AG09319 (cell line): Measurements from ENCODE around the gene CATSPER3.

Source experiments
- DNase-seq: peaks from one replicate; pipeline ENCODE4 v3.0.0-alpha.2; 2010; ENCODE audit warnings: low read depth; ENCODE audit errors: extremely low read depth
- CTCF ChIP-seq: IDR thresholded peaks from 2 replicates; pipeline ENCODE4 v1.5.1; 2011; ENCODE audit warnings: low read depth, mild to moderate bottlenecking, inconsistent platforms, low read length, moderate library complexity

Gene CATSPER3

DNA sequence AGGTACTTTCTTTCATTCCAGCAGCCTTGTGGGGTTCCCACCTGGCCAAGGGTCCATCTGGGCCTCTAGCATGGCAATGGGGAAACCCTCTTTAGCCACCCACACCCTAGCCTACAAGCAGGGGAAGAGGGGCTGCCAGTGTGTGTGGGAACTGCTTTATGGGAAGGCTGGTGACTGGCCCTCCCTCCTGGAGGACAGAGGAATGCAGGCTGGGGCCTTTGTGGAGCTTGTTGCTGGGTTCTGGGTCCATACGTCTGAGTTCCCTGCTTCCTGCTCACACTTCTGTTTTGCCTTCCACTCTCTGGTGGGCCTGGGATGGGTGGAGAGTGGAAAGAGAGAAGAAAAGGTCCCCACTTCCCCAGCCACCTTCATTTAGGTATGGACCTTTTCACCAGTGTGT is 81.2 kb downstream of the CATSPER3 start:
- no peak for DNase-seq
- TF ChIP-seq CTCF: no peak

DNA sequence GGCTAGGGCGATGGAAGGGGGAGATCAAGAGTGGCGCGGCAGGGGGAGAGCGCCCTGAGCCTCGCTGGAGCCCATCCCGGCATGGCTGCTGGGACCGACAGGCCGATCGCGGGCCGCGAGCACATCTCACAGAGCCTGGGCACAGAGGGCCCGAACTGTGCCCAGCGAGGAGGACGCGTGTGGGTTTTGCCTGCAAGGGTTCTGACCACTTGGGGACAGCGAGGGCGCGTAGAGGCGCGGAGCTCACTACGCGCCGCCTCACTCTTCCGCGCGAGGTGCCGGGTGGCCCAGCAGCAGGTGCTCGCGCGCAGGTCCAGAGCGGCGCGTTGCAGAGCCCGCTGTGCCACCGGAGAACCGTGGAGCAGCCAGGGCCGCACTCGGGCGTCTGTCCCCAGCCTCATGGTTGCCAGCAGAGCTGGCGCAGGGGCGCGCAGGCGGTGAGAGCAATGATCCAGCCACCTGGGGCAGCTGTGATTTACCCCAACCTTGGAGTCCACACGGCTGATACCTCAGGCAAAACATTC is 82.6 kb downstream of the CATSPER3 start:
- no peak for DNase-seq
- no peak for TF ChIP-seq CTCF

GRCh38 chr5:135051399-135051798 is 83.7 kb downstream of the CATSPER3 start:
- no peak for TF ChIP-seq CTCF

GRCh38 chr5:135051872-135052271 is 84.2 kb downstream of the CATSPER3 start:
- DNase-seq: no peak
- TF ChIP-seq CTCF: no peak

More at GRCh38 chr5:135051399-135051798, 83.7 kb downstream of the CATSPER3 start:
- DNase-seq: no peak

DNA sequence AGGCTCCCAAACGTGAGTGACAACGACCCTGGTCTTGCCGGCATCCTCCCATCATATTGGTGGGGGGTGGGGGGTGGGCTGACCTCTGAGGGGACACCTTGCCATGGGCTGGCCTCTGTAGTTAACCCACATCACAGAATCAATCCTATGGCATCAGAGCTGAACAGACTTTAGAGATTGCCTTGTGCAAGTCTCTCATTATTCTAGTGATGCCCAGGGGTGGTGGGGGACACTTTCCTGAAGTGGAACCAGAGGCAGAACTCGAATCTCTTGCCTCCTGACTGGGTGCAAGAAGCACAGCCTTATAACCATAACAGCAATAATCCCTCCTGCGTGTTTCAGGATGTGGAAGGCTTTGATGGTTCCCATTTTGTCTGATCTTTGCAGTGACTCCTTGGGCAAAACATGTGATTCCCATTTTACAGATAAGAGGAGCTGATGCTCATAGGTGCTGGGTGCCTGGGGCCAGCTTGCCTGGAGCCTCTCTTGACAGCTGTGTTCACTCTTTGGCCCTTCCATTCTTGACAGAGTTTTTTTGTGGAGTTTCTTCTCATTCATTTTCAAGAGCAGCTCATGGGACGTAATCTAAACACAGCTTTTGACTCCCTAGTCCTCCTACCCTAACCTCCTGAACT is 84.9 kb downstream of the CATSPER3 start:
- no peak for DNase-seq
- no peak for TF ChIP-seq CTCF

DNA sequence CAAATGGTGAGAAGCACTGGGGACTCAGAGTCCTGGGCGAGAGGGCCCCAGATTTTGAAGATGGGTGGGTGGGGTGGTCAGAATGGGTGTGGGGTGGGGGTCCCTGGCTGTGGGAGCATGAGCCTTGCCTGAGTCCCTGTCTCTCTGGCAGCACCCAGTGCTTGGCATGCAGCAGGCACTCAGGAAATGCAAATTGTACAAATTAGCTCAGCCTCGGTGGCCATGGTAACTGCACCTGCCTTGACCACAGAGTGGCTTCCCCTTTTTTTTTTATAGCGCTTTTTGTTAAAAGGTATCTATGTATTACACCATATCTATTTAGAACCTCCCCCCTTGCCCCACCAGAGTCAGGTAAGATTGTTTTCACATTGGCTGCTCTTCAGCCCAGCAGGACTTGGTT is 85.6 kb downstream of the CATSPER3 start:
- no peak for TF ChIP-seq CTCF
- DNase-seq: no peak

- TF ChIP-seq CTCF: no peak
- no peak for DNase-seq
These were observed 86.3 kb downstream of the CATSPER3 start for GRCh38 chr5:135053989-135054388.
